HepG2 (cell line): ENCODE data around the gene ARHGAP15. TPM values are rescaled to one million over a fixed set of nuclear protein-coding genes. Genes with fewer than 3 reads are reported as not detected.

ENCODE experiments used
- ATAC-seq: fragments of 200-7000 bp; cut with Tn5 transposase; 3 replicates; pipeline ENCODE4 v1.9.1; 2020; ENCODE audit warnings: mild to moderate bottlenecking, moderate library complexity
- BruUV-seq: library from RNA; stranded (reverse); fragments of 400-500 nt; replicated peaks from 2 replicates; lab custom pipeline; 2021; lab: Mats Ljungman, UMichigan
- CTCF ChIA-PET: fragments of 300-600 bp; formaldehyde crosslinking; extraction: SDS; loops from one replicate; lab custom pipeline; 2021; ENCODE audit warnings: low total read pairs, inconsistent platforms, low intra/inter-chr PET ratio; lab: Yijun Ruan, JAX
- POLR2A ChIA-PET: fragments of 350-600 bp; sonication (Branson Sonifier 250); formaldehyde crosslinking; loops from one replicate; lab custom pipeline; 2020; ENCODE audit warnings: antibody characterized with exemption, inconsistent platforms; lab: Yijun Ruan, JAX
- DNase-seq: peaks from one replicate; pipeline ENCODE4 v3.0.0-alpha.2; 2015; ENCODE audit warnings: low spot score
- FAIRE-seq: peaks from 3 replicates; lab custom pipeline; 2011; peaks lifted over from hg19 to GRCh38; lab: Jason Lieb, UNC
- H2AFZ ChIP-seq: one replicate; pipeline ENCODE4 v1.6.1; 2011; ENCODE audit warnings: low read length, inconsistent platforms
- H3K27ac ChIP-seq: fragments of 300-600 bp; 3 replicates; pipeline ENCODE4 v1.8.0; 2011; ENCODE audit warnings: mixed run types, mild to moderate bottlenecking, mixed read lengths, low read length, inconsistent platforms; ENCODE audit not compliant: insufficient read depth; ENCODE audit errors: extremely low read length
- H3K27me3 ChIP-seq, 2 experiments: fragments of 200-600 bp in 1 of 2; 2 replicates in 1 of 2; 3 replicates in 1 of 2; pipeline versions ENCODE4 v1.6.0 to v1.8.0; 2011; ENCODE audit warnings: low read length in 2 of 2, mild to moderate bottlenecking in 2 of 2, moderate library complexity in 2 of 2, inconsistent platforms in 1 of 2; ENCODE audit not compliant: insufficient read depth in 2 of 2, control insufficient read depth in 1 of 2
- H3K36me3 ChIP-seq, 2 experiments: fragments of 200-600 bp in 1 of 2; replicated peaks in 1 of 2; 2 replicates in 1 of 2; 3 replicates in 1 of 2; pipeline versions ENCODE4 v1.5.1 to v1.8.0; 2011; ENCODE audit warnings: low read length in 2 of 2, inconsistent platforms in 1 of 2; ENCODE audit not compliant: insufficient read depth in 2 of 2, control insufficient read depth in 1 of 2
- H3K4me1 ChIP-seq: 2 replicates; pipeline ENCODE4 v1.5.1; 2012; ENCODE audit warnings: low read length, inconsistent platforms; ENCODE audit not compliant: insufficient read depth
- H3K4me2 ChIP-seq: 2 replicates; pipeline ENCODE4 v1.6.0; 2011; ENCODE audit warnings: low read depth, low read length, inconsistent platforms
- H3K4me3 ChIP-seq, 3 experiments: fragments of 200-600 bp in 1 of 3; sonication (generic), shearing (Covaris generic) in 1 of 3; replicated peaks in 1 of 3; 2 replicates each; pipeline ENCODE4 v1.5.1; 2011 to 2016; ENCODE audit warnings: low read length in 3 of 3, inconsistent platforms in 2 of 3, low read depth in 2 of 3, mild to moderate bottlenecking in 2 of 3, control low read depth in 1 of 3, mixed read lengths in 1 of 3; ENCODE audit not compliant: insufficient read depth in 1 of 3
- H3K79me2 ChIP-seq: one replicate; pipeline ENCODE4 v1.6.1; 2011; ENCODE audit warnings: low read length, inconsistent platforms; ENCODE audit not compliant: insufficient read depth
- H3K9ac ChIP-seq: 2 replicates; pipeline ENCODE4 v1.6.0; 2011; ENCODE audit warnings: mild to moderate bottlenecking, low read depth, low read length, inconsistent platforms; ENCODE audit not compliant: insufficient read depth
- H3K9me3 ChIP-seq: 2 replicates; pipeline ENCODE4 v1.5.1; 2012; ENCODE audit warnings: mild to moderate bottlenecking, low read length
- H4K20me1 ChIP-seq: 2 replicates; pipeline ENCODE4 v1.6.0; 2011; ENCODE audit warnings: inconsistent platforms, mild to moderate bottlenecking, low read length, moderate library complexity; ENCODE audit not compliant: insufficient read depth
- IRX3 ChIP-seq: sonication (generic); formaldehyde crosslinking; IDR thresholded peaks from 2 replicates; pipeline ENCODE4 v1.8.1; 2023; ENCODE audit warnings: mild to moderate bottlenecking, low read depth, missing genetic modification reagents, borderline replicate concordance
- ZBTB14 ChIP-seq: sonication (generic); formaldehyde crosslinking; IDR thresholded peaks from 2 replicates; pipeline ENCODE4 v1.4.0; 2020; ENCODE audit warnings: missing genetic modification reagents
- WGBS: methylation state at CpG from one replicate; pipeline ENCODE4 v1.1.6; 2017; ENCODE audit warnings: low lambda C conversion rate; 5-methylcytosine and 5-hydroxymethylcytosine counted together
- in situ Hi-C: cut with HindIII; loops from 2 replicates; pipeline ENCODE4 v1.10.0; 2017; ENCODE audit warnings: low pct_unique_long_range_greater_than_20kb; ENCODE audit not compliant: extremely low pct_ligation_motif_present
- intact Hi-C: fragments of 100-400 bp; cut with micrococcal nuclease; formaldehyde crosslinking; loops from one replicate; pipeline ENCODE4 v1.10.0; 2022; ENCODE audit not compliant: unreplicated experiment
- polyA plus RNA-seq, 8 experiments: library from polyadenylated mRNA; depleted of rRNA in 3 of 8; stranded (reverse) in 7 of 8; unstranded in 1 of 8; fragments of >200 nt; fragmentation: Illumina TruSeq in 4 of 8; extraction: Trizol in 4 of 8; gene quantifications; 2 replicates each; pipeline versions ENCODE4 v1.2.1 to v1.2.3, GENCODE V29; 2011 to 2016; ENCODE audit warnings: low read depth in 4 of 8, missing spikeins in 1 of 8, mixed read lengths in 1 of 8; ENCODE audit not compliant: insufficient read depth in 1 of 8
- total RNA-seq, 5 experiments: library from RNA; depleted of rRNA; stranded (reverse); fragments of >200 nt; fragmentation: Illumina TruSeq; extraction: Trizol; gene quantifications; 2 replicates each; pipeline ENCODE4 v1.2.3, GENCODE V29; 2016; ENCODE audit warnings: low read depth in 1 of 5
- TF ChIP-seq, protein P1 (sequence below): sonication (generic); formaldehyde crosslinking; IDR thresholded peaks from 2 replicates; pipeline ENCODE4 v1.4.0; 2020; ENCODE audit warnings: missing genetic modification reagents
- TF ChIP-seq, protein P2 (sequence below): sonication (generic); formaldehyde crosslinking; IDR thresholded peaks from 2 replicates; pipeline ENCODE4 v1.5.1; 2020; ENCODE audit warnings: mild to moderate bottlenecking, missing genetic modification reagents, borderline replicate concordance

The ARHGAP15 gene
- total and polyA plus RNA-seq, 2 of the 13 experiments (the other 11 are each of a cell fraction or from before 2014, with no cell fraction given): 0.04 TPM; not detected in 1

DNA sequence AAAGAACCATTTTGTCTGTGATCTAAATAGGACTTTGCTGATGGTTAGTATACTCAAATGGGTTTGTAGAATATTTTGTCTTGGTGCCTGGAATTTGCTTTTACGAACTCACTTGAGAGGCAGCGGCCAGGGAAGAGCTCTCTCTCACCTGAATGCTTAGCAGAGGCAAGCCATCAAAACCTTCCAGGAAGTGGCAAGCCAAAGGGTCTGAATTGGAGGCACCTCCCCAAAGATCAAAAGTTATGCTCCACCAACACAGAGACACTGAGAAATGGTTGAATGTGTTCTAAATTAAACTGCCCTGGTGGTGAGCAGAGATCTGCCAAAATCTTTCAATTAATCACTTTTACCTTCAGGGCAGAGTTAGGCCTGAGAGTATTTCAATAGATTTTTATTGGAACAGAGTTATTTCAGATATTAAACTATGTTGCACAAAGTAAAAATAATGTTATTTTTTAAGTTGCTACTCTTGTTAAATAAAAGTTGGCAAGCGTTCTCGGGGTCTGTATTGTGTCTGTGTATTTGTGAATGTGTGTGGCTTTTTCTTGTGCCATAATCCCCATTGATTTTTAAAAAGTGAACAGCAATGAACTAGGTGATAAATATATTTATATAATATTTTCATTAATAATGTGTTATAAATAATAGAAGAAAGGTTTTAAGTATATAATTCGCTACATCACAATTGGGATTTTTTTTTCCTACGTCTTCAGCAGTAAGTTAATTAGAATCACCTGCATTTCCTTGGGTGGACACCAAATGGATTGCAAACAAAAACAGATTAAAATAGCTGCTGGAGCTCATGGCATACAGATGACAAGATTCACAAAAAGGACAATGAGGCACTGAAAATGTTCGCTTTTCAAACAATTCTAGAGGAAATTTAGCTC lies 416.1 kb downstream of the ARHGAP15 start:
- FAIRE-seq (no peak), DNase-seq (no peak), ATAC-seq (no peak)
- in situ Hi-C loops (no loop called here), intact Hi-C loops (no loop called here)
- BruUV-seq: no TSS peak
- TF ChIP-seq, protein P1, sequence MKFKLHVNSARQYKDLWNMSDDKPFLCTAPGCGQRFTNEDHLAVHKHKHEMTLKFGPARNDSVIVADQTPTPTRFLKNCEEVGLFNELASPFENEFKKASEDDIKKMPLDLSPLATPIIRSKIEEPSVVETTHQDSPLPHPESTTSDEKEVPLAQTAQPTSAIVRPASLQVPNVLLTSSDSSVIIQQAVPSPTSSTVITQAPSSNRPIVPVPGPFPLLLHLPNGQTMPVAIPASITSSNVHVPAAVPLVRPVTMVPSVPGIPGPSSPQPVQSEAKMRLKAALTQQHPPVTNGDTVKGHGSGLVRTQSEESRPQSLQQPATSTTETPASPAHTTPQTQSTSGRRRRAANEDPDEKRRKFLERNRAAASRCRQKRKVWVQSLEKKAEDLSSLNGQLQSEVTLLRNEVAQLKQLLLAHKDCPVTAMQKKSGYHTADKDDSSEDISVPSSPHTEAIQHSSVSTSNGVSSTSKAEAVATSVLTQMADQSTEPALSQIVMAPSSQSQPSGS: no peak
- TF ChIP-seq, protein P2, sequence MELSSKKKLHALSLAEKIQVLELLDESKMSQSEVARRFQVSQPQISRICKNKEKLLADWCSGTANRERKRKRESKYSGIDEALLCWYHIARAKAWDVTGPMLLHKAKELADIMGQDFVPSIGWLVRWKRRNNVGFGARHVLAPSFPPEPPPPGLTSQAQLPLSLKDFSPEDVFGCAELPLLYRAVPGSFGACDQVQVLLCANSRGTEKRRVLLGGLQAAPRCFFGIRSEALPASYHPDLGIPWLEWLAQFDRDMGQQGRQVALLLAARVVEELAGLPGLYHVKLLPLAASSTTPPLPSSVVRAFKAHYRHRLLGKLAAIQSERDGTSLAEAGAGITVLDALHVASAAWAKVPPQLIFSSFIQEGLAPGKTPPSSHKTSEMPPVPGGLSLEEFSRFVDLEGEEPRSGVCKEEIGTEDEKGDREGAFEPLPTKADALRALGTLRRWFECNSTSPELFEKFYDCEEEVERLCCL: no peak
- TF ChIP-seq ZBTB14 (CRISPR knock-in tag) (no peak), IRX3 (no peak)
- Histone ChIP-seq H3K27ac (no peak overlapping the region), H4K20me1 (no peaks in the 10 kb centered on the region), H3K9ac (no peak overlapping the region), H2AFZ (no peak overlapping the region), H3K79me2 (no peaks in the 10 kb centered on the region), H3K27me3 (no peaks in the 10 kb centered on the region), H3K4me2 (no peak overlapping the region), H3K36me3 (no peaks in the 10 kb centered on the region), H3K4me1 (no peaks in the 10 kb centered on the region), H3K4me3 (no peak overlapping the region), H3K9me3 (no peaks in the 10 kb centered on the region)
- 5% methylated on average over 7 of the region's 7 CpGs for WGBS
- ChIA-PET POLR2A (no interaction called here), CTCF (no interaction called here)
